ENCODE results near the gene FAM180A. TPM values are rescaled to one million over a fixed set of nuclear protein-coding genes. Genes with fewer than 3 reads are reported as not detected.

FAM180A gene
- total RNA-seq, 1 donor from 2014 or later = 0.24 TPM

- Mint-ChIP-seq H3K27me3 (ENCODE audit: unreplicated experiment) (no peaks in the 10 kb centered on the region), H3K27ac (ENCODE audit: unreplicated experiment) (no peak overlapping the region), H3K4me1 (ENCODE audit: unreplicated experiment) (peaks cover 27% of the 10 kb centered on the region), H3K4me3 (ENCODE audit: unreplicated experiment) (no peak overlapping the region), H3K9me3 (ENCODE audit: unreplicated experiment) (no peaks in the 10 kb centered on the region), H3K36me3 (ENCODE audit: unreplicated experiment) (no peaks in the 10 kb centered on the region)
- TF ChIP-seq, protein P1, sequence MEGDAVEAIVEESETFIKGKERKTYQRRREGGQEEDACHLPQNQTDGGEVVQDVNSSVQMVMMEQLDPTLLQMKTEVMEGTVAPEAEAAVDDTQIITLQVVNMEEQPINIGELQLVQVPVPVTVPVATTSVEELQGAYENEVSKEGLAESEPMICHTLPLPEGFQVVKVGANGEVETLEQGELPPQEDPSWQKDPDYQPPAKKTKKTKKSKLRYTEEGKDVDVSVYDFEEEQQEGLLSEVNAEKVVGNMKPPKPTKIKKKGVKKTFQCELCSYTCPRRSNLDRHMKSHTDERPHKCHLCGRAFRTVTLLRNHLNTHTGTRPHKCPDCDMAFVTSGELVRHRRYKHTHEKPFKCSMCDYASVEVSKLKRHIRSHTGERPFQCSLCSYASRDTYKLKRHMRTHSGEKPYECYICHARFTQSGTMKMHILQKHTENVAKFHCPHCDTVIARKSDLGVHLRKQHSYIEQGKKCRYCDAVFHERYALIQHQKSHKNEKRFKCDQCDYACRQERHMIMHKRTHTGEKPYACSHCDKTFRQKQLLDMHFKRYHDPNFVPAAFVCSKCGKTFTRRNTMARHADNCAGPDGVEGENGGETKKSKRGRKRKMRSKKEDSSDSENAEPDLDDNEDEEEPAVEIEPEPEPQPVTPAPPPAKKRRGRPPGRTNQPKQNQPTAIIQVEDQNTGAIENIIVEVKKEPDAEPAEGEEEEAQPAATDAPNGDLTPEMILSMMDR (IDR thresholded peaks at IDR 0.05) = no peak
- DNase-seq (ENCODE audit: extremely low spot score, unreplicated experiment) = no peak
Observed at GRCh38 chr7:135712182-135712782, 36.3 kb downstream of the FAM180A start.

DNA sequence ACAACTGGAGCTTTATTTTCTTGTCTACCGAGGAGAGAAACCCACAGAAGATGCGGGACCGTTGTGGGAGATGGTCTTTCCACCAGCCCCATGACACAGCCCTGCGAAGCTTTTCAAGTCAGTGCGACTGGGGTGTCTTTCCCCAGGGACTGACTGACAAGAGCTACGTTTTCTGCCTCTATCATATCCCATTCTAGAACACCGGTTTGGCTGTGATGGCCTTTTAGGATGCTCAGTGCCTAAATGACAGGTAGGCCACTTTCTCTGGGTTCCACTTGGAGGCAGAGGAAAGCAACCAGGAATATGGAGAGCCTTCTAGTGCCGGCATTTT lies 37.5 kb downstream of the FAM180A start:
- H3K4me1 Mint-ChIP-seq (ENCODE audit: unreplicated experiment) = peaks cover 20% of the 10 kb centered on the region
- no peak overlapping the region for H3K4me3 Mint-ChIP-seq (ENCODE audit: unreplicated experiment)

GRCh38 chr7:135710417-135711138 lies 38.0 kb downstream of the FAM180A start:
- Mint-ChIP-seq H3K27ac (ENCODE audit: unreplicated experiment) (no peak overlapping the region), H3K9me3 (ENCODE audit: unreplicated experiment) (no peaks in the 10 kb centered on the region), H3K27me3 (ENCODE audit: unreplicated experiment) (no peaks in the 10 kb centered on the region), H3K4me3 (ENCODE audit: unreplicated experiment) (no peak overlapping the region), H3K36me3 (ENCODE audit: unreplicated experiment) (no peaks in the 10 kb centered on the region), H3K4me1 (ENCODE audit: unreplicated experiment) (peaks cover 20% of the 10 kb centered on the region)
- DNase-seq (ENCODE audit: extremely low spot score, unreplicated experiment) = no peak
- TF ChIP-seq, protein P1 (IDR thresholded peaks at IDR 0.05) = peak; percentile 64

More for the DNA sequence above, 37.5 kb downstream of the FAM180A start:
- Mint-ChIP-seq H3K27me3 (ENCODE audit: unreplicated experiment) (no peaks in the 10 kb centered on the region), H3K36me3 (ENCODE audit: unreplicated experiment) (no peaks in the 10 kb centered on the region), H3K27ac (ENCODE audit: unreplicated experiment) (no peak overlapping the region), H3K9me3 (ENCODE audit: unreplicated experiment) (no peaks in the 10 kb centered on the region)
- no peak for DNase-seq (ENCODE audit: extremely low spot score, unreplicated experiment)
- TF ChIP-seq, protein P1 (IDR thresholded peaks at IDR 0.05) = no peak

DNA sequence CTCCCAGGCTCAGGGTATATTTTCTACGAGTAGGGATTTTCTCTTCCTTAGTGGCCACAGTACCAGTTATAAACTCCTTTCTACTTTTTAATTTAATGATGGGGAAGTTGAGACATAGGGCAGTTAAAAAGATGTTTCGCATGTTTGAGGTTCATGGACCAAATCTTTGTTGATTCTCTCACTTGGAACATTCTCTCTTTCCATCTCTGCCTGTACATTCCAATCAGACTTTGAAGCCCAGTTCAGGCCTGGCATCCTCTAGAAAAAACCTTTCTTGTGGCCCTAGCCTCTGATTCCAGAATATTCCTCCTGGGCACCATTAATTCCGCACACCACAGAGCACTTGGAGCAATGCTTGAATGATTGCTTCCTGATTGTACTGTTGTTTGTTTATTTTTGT lies 39.1 kb downstream of the FAM180A start:
- DNase-seq (ENCODE audit: extremely low spot score, unreplicated experiment) = no peak
- peaks cover 20% of the 10 kb centered on the region for H3K4me1 Mint-ChIP-seq (ENCODE audit: unreplicated experiment)
- H3K4me3 Mint-ChIP-seq (ENCODE audit: unreplicated experiment) = no peak overlapping the region
- no peak overlapping the region for H3K27ac Mint-ChIP-seq (ENCODE audit: unreplicated experiment)
- no peaks in the 10 kb centered on the region for H3K36me3 Mint-ChIP-seq (ENCODE audit: unreplicated experiment)
- TF ChIP-seq, protein P1 (IDR thresholded peaks at IDR 0.05) = no peak
- H3K9me3 Mint-ChIP-seq (ENCODE audit: unreplicated experiment) = no peaks in the 10 kb centered on the region
- no peaks in the 10 kb centered on the region for H3K27me3 Mint-ChIP-seq (ENCODE audit: unreplicated experiment)

GRCh38 chr7:135708041-135708440 lies 40.6 kb downstream of the FAM180A start:
- DNase-seq (ENCODE audit: extremely low spot score, unreplicated experiment) = no peak
- no peaks in the 10 kb centered on the region for H3K27me3 Mint-ChIP-seq (ENCODE audit: unreplicated experiment)
- no peaks in the 10 kb centered on the region for H3K9me3 Mint-ChIP-seq (ENCODE audit: unreplicated experiment)
- H3K36me3 Mint-ChIP-seq (ENCODE audit: unreplicated experiment) = no peaks in the 10 kb centered on the region
- no peak overlapping the region for H3K27ac Mint-ChIP-seq (ENCODE audit: unreplicated experiment)
- no peak overlapping the region for H3K4me3 Mint-ChIP-seq (ENCODE audit: unreplicated experiment)
- peaks cover 17% of the 10 kb centered on the region for H3K4me1 Mint-ChIP-seq (ENCODE audit: unreplicated experiment)
- TF ChIP-seq, protein P1 (IDR thresholded peaks at IDR 0.05) = no peak

Measured in osteocyte (in vitro differentiated cells).